PC-9 (cell line): ENCODE results near the gene STK40.

Source experiments
- EZH2 ChIP-seq: fragments of 200-600 bp; sonication (generic); IDR thresholded peaks from 2 replicates; pipeline ENCODE4 v1.8.0; 2017; ENCODE audit warnings: antibody characterized with exemption, low read depth
- TF ChIP-seq, protein P1 (sequence below): fragments of 200-600 bp; sonication (generic); conservative IDR thresholded peaks from 2 replicates; pipeline ENCODE4 v1.6.1; 2017; ENCODE audit warnings: mixed run types, antibody characterized with exemption, mild to moderate bottlenecking, moderate library complexity

DNA sequence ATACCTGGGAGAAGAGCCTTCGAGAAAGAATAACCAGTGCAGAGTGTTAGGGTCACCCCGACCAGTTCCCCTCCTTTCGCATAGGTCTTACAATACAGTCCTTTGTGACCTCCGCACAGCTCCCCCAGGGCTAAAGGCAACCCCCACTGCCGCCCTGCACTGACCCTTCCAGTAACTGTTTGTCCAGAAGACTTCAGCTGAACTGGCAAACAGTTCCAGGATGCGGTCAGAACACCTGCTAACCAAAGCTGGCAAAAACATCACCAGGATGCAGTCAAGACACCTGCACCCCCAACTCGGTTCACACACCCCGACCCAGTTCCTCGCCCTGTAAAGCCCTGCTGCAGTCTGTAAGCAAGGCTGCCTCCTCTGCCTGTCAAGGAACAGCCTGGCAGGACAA lies 55.9 kb downstream of the STK40 start:
- no peak for TF ChIP-seq EZH2
- TF ChIP-seq, protein P1, sequence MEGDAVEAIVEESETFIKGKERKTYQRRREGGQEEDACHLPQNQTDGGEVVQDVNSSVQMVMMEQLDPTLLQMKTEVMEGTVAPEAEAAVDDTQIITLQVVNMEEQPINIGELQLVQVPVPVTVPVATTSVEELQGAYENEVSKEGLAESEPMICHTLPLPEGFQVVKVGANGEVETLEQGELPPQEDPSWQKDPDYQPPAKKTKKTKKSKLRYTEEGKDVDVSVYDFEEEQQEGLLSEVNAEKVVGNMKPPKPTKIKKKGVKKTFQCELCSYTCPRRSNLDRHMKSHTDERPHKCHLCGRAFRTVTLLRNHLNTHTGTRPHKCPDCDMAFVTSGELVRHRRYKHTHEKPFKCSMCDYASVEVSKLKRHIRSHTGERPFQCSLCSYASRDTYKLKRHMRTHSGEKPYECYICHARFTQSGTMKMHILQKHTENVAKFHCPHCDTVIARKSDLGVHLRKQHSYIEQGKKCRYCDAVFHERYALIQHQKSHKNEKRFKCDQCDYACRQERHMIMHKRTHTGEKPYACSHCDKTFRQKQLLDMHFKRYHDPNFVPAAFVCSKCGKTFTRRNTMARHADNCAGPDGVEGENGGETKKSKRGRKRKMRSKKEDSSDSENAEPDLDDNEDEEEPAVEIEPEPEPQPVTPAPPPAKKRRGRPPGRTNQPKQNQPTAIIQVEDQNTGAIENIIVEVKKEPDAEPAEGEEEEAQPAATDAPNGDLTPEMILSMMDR: no peak
